GM21390 (cell line): ENCODE results near the gene CKS1B.

Source experiments
- ATAC-seq: cut with Tn5 transposase; IDR thresholded peaks from one replicate; pipeline ENCODE4 v1.9.1; 2021; ENCODE audit not compliant: unreplicated experiment

The CKS1B gene

DNA sequence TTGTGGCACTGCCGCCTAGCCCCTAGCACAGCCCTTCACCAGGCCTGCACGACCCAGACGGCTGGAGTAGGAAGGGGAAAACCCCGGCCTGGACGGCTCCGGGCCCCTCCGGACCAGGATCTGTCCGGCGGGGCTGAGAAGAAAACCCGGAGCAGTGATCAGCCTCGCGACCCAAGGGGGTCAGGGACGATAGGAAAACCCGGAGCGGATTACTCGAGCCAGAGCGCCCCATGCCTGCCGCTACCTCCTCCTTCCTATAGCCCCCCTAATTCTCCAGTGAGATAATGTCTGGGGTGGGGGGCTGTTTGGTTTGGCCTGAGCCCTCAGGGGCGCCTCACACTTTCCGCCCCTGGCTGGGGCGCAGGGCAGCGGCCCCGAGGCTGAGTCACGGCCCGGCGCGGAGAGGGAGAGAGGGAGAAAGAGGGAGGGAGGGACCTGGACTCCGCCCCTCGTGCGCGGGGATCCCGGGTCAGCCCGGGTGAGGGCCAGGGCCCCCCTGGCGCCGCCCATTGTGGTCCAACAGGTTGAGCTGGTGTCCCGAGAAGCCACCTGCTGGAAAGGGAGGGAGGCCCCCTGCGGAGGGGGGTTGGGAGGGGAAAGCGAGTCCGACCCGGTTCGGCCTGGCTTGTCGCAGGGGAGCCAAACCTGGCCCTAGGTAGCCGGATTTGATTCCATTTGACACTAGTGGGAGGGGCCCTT, 26.4 kb downstream of the CKS1B start:
- peak; percentile 43 for ATAC-seq

DNA sequence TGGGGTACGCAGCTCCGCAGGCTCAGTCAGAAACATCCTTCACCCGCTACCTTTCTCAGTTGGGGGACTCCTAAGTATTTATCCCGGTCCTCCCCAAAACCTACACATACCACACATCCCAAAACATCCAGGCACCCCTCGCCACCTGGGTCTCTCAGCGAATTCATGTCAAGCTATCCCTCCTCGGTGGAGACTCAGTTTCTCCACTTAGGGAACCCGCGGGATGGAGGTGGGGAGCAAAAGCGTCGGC, 26.9 kb downstream of the CKS1B start:
- no peak for ATAC-seq

DNA sequence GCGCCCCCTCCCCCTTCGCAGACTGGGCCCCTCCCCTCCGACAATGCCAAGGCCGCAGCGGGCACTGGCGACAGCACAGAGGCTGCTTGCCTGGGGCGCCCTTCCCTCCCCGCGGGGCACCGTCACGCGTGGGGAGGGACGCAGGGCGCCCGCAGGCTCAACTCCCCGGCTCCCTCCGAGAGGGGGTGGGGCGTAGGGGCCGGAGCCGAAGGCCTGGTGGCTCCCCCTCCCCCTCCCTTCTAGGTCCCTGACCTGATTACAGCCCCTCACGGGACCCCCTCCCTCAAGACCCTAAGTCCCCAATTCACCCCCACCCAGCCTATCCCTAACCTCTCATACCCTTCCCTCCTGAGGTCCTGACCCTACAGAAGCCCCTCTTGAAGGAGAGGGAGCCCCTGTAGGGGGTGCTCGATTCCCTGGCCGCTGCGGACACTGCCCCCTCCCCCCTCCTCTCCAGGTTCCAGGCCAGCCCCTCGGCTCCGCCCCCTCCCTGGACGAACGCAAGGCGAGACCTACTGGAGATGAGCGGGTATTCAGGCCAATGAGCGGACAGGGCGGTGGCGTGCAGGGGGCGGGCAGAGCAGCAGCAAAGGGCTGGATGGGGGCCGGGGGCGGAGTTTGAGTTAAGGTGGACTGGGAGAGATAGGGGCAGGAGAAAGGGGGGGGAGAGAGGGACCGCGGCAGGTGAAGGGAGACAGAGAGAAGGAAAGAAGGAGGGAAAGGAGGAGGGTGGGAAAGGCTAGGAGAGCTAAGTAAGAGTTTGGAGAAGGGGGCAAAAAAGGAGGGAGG, 27.4 kb downstream of the CKS1B start:
- no peak for ATAC-seq

DNA sequence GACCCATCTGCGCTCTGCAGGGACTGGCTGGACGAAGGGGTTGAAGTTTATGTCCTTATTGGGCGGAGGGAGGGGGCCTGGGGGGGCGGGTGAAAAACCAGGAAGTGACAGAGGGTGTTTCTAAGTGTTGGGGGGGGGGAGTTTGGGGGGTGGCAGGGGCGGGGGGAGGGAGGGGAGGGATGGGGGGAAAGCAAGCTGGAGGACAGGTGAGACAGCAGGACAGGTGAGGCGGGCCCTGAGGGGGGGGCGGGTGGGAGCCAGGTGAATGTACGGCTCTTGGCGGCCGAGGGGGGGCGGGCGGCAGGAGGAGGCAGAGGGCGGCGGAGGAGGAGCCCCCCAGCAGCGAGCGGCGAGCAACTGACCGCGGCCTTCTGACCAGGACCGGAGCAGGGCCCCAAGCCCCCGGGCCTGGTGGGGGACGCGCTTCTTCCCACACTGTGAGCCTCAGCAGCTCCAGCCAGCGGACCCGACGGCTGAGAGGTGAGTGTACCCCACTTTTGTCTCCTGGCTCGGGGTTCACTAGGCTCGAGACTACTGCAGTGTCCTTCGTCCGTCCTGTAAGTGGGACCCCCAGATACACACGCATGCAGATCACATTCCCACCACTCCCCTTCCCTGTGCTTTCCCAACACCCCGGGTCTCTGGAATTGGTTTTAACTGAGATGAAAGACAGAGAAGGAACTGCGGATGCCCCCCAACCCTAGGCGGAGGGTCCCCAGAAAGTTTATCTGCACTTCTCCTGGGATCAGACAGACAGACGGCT, 28.2 kb downstream of the CKS1B start, which contains the start of gene ZBTB7B:
Gene ZBTB7B (plus strand): TSS at position 339 of the 763 bp plus-strand sequence. CDS start 11,859 bp downstream, outside the sequence.
- ATAC-seq: no peak

DNA sequence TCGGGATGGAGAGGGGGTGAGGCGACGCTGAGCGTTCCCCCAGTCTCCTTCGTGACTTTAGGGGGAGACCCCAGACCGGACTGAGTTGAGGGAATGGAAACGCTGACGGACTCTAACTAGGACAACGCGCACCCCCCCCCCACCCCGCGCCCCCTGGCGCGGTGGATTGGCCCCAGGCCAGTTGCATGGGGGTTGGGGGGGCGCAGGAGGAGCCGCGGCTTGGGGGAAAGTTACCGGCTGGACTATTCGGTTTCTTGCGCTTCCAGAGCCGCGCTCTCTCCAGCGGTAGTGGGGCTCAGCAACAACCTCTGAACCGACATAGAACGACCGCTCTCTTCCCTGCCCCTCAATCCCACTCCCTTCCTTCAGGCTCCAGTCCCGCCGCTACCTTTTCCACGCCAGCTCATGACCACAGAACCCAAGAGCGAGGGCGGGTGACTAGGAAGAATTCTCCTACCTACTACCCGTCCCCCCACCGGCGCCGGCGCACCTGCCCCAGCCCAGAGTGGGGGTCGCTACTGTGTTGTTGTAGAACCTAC, 28.8 kb downstream of the CKS1B start:
- ATAC-seq: no peak

DNA sequence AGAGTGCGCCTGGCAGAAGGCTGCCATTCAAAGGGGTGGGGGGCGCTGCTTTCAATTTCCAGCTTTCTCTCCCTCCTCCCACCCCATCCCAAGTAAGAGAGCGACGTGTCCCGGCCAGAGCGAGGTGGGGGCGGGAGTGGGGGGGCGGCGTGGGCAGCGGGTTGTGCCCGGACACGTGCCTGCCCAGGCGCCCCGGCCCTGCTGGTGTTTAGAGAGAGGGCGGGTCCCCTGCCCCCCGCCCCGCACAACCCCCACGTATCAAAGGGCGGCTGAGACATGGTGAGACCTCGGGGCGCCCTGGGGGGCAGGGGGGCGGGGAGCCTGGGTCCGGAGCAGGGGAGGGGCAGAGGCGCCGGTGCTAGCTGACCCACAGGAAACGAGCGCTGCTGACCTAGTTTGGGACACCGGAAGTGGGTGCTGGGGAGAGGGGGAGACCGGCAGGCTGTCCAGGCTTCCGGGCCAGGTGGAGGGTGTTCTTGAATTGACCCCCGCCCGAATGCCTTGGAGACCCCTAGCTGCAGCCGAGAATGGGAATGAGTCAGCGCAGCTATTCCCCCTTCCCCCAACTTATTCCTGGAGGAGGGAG, 29.4 kb downstream of the CKS1B start:
- no peak for ATAC-seq

DNA sequence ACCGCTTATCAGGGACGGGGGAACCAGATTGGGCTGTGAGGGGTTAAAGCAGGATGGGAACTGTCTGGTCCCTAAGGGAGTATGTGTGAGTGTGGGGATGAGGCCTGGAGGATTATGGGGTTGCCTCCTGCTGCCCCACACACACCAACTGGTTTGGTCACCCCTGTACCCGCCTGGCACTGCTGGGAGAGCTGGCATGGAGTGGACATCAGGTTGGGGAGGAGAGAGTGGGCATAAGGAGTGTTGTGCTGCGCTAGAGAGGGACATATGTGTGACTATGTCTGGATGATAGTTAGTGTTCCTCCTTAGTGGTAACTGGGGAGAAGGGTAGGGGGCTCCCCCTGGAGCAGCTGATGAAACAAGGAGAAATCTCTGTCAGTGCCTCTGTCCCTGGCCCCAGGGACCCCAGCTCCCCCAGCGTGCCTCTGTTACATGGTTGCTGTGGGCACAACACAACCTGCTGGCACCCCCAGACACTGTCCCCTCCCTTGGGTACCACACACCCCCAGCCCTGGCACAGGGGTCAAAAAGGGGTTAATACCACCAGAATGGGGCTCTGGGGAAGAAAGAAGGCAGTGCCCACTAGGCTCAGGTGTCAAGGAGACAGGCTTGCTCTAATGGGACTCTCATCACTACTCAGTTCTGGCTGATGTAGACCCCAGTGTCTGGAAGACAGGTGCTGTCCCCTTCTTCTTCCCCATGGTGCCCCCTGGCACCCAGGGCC, 30.0 kb downstream of the CKS1B start:
- ATAC-seq: no peak

DNA sequence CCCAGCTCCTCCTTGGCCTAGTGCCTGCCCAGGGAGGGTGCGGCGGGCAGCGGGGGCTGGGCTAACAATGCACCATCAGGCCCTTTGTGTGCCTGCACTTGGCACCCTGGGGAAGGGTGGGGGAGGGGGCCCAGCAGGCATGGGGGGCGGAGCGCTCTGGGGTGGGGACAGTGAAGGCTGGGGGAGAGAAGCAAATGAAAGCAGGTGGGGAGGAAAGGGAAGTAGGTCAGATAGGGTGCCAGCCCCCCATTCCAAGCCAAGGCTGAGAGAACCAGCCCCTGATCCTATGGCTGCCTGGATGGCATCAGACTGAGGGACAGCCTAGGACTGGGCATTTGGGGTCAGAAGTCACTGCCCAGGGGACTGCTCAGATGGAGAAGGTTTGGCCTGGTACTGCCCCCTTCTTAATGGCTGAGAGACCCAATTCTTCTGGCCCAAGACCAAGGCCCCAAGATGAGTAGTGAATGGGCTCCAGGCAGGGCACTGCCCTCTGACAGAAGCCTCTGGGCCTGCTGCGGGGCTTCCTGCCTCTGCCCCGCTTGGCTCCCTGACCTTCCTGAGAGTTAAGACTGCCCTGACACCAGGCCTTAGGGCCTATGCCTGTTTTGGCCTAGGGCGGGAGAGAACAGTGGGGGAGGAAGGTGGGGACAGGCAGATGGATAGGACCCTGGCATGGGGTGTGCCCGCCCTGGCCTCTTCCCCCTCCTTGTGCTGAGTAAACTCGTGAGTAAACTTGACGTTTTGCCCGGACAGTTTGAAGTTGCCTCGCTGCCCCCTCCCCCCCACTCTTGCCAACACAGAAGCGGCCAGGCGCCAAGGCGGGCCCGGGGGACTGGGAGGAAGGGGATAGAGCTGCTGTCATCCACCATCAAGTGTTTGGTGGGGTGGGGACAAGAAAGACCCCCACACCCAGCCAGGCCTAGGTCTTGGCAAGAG, 30.9 kb downstream of the CKS1B start:
- ATAC-seq: no peak

DNA sequence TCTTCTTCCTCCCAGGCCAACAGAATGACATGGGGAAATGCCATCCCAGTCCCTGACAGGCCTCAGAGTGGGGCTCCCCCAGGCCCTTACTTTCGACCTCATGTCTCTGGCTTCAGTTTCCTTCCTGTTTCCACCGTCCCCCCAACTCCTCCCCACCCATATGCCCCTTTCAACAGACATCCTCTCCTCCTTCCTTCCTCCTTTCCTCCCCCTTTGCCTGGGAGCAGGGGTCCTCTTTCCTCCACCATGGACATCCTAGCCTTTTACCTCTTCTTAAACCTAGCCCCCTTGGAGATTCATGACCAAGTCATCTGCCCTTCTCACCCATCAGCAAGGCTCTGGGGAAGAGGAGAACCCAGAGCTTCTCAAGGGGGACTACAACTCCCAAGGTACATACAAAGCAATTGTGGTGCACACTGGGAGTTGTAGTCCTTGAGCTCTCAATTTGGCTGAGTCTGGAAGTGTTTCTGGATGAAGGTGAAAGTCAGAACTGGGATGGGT, 32.2 kb downstream of the CKS1B start:
- ATAC-seq: no peak

DNA sequence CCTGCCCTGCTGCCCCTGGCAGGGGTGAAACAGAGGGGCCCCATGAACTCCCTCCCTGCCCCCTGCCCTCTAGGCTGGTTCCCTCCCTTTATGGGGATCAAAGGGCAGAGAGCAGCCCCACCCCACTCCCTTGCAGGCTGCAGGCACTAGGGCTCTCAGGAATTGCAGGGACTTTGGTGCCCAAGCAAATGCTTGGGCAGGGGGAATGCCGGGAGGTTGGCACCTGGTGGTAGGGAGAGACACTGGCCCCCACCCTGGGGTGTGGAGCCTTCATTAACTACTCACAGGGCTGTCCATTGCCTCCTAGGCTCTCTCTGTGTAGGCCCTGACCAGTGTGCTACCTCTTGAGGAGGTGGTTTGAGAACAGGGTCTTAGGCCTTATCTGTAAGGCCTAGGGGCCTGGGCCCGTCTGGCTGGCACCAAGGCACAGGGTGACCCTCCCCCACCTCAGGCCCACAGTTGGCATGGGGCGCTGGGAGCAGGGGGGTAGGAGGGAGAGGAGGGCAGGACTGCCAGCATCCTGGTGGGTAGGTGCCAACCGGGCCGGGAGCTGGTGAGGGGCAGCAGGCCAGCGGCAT, 32.9 kb downstream of the CKS1B start:
- ATAC-seq: no peak

DNA sequence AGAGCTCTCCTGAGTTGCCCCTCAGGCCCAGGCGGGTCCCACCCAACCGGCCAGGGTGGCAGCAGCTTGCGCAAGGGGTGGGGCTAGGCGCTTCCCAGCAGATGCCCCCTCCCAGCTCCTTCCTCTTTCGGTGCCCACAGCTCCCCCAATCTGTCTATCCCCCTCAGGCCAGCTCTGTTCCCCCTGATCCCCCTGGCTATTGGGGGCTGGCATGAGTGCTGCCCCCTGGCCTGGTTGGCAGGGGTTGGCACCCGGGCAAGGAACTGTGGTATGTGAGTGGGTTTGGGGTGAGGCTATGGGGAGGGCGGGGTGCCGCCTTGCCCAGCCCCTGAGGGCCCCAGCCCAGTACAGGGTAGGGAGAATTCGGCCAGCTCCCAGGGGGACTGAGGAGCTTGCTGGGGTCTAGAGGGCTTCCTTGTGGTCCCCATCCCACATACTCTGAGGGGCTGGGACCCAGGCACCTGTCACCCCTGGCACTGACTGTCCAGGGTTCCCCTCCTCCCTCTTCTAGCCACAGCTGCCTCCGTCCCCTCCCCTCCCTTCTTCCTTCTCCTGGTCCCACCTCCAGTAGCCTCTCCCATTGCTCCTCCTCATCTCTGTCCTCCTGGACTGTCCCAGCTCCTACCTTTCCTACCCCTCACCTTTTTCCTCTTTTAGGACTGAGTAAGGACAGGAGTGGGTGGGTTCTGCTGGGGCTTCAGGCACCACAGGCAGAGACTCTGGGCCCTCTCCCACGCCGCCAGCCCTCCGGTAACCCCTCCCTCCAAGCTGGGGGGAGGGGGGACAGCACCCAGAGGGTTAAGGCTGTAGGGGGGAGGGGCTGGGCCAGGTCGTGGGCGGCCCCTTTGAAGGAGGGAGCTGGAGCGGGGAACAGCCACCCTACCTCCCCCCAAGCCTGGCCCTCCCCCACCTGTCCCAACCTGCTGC, 33.8 kb downstream of the CKS1B start:
- no peak for ATAC-seq

DNA sequence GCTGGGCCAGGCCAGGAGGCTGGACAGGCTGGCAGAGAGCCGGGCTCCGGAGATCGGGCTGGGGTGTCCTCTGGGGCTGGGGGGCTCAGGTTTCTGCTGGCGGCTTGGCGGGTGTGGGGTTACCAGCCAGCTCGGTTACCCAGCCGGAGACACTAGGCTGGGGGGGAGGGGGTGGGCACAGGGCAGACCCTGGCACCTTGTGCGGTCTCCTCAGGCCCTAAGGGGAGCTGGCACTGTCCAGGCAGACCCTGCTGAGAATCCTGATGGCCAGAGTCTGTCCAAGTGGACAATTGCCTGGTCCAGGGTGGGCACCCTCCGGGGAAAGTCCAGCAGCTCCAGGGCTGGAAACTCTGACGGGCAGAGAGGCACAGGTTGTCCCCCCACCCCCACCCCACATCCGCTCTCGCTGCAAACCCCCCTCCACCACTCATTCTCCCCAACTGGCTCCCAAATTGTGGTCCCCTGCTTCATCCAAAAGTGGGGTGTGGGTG, 34.8 kb downstream of the CKS1B start:
- ATAC-seq: no peak

DNA sequence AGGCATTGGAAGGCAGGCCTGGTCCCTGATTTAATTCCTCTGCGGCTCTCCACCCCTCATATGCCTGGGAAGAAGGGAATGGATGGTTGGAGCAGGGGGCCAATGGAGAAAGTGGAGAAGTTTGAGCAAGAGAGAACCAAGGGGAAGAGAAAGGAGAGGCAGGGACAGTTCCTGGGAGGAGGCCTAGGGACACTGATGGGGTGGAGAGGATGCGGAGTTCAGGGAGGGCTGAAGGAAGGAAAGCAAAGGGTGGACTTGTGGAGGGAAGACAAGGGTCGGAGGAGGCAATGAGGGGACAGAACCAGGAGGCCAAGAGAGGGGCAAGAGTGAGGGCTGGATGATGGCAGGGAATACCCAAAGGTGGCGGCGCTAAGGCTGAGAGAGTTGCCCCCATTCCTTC, 35.3 kb downstream of the CKS1B start:
- ATAC-seq: no peak

DNA sequence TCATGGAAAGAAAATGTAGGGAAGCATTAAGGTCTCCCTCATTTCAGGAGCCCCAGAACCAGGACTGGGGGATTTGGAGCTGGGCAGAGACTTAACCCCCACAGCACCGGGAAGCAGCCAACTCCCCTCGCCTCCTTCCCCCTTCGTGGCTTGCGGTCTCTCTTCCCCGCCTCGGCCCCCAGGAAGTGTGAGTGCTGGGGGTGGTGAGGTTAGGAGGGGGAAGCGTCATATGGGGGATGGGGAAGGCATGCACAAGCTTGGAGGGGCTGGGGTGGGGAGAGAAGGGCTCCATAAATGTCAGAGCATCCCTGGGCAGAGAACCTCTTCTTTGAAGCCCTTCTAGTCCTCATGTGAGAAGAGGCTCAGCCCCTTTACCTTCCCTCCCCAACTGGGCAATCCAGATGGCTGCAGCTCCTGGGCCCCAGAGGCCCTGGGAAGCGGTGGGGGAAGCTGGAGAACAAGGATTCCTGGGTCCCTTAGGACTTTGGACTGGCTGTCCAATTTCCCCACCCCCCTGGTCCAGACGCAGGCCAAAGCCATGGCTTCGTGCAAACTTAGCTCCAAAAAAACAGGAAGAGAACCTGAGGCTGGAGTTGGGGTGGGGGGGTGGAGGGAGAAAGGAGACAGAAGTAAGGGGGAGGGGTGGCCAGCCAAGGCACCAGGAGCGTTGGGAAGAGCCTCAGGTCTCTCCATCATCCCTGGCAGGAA, 35.9 kb downstream of the CKS1B start:
- no peak for ATAC-seq

DNA sequence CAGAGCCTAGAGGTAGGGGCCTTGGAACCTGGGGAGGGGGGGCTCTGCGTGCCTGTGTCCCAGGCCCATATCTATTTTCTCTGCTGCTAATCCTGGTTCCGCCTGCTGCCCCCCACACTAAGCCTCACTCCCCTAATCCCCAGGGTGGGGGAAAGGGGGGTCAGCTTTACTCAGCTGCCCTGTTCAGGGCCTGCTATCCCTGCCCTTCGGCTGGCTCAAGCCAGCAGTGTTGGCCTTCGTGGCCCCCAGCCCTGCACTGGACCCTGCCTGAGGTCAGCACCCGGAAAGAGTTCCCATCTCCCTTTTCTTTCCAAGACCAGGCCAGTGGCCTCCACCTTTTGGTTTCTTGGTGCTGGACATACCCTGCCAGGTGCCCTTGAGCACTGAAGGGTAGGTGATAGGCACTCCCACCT, 36.5 kb downstream of the CKS1B start:
- ATAC-seq: no peak

DNA sequence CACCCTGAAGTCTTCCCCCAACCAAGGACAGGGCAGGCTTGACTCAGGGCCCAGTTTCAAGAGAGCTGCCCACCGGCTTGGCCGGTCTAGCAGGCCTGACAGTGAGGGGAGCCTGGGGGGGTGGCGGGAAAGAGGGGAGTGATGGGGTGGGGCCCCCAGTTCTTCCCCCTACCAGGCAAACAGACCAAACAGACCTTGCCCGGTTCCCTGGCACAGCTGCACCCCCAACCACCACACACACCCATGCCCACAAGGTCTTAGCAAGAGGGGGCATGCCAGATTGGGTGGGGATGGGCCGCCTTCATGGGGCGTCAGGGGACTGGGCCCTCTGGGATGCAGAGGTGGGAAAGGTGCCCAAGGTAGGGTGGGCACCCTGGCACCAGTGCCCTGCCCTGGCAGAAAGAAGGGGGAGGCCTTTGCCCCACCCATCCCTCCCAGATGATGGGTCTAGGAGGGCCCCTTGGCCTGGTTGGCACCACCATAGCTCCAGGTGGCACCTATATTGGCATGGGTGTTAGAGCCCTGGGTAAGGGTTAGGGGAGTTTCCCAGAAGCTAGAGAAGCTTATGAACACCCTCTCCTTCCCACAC, 37.0 kb downstream of the CKS1B start:
- no peak for ATAC-seq

DNA sequence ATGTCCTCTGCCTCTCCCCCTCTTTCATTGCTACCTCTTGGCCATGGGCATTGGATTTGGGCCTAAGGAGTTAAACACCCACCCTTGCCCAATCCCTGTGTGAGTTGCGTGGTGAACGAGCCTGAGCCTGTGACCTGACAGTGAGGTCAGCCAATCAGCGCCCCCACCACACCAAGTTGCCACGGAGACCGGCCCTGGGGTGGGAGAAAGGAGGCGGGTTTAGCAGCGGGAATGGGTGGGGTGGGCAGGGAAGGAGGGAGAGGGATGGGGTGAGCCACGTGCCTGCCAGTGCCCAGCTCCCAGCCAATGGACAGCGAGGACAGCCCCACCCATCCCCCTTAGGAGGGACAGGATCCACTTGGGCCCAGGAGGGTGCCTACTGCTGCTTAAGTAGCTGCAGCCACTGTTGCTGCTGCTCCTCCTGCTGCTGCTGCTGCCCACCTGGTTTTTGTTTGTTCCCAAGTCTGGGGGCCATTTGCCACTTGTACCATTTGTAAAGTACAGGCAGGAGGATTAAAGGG, 37.6 kb downstream of the CKS1B start:
- no peak for ATAC-seq
